Measurements from ENCODE around the gene KRT76. TPM values are rescaled to one million over a fixed set of nuclear protein-coding genes. Genes with fewer than 3 reads are reported as not detected.

The KRT76 gene
- total and polyA plus RNA-seq, 2 experiments from 2014 or later: not detected

DNA sequence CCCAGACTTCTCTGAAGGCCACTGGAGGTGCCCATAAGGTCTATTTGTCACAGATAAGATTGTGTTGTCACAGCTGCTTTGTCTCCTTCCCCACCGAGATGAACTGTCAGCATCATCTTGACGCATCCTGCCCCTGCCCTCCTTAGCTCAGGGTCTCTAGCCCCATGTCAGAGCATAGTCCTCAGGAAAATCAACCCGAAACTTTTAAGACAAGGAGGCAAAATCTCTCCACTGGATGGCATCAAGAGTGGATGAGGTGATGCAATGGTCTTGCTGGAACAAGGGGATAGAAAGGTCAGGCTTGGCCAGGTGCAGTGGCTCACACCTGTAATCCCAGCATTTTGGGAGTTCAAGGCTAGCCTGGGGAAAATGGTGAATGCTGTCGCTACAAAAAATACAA is 48.8 kb upstream of the KRT76 start:
- TF ChIP-seq STAT1 (IDR thresholded peaks at IDR 0.05; ENCODE audit: unreplicated experiment) (no peak), NANOG (IDR thresholded peaks at IDR 0.05; ENCODE audit: borderline replicate concordance) (no peak), JUNB (IDR thresholded peaks at IDR 0.05; ENCODE audit: unreplicated experiment) (no peak), EZH2 (IDR thresholded peaks at IDR 0.05; ENCODE audit: low read depth, unreplicated experiment) (no peak), EZH2phosphoT487 (IDR thresholded peaks at IDR 0.05; ENCODE audit: unreplicated experiment) (no peak), ZNF114 (CRISPR knock-in tag; IDR thresholded peaks at IDR 0.05) (no peak), ZNF331 (CRISPR knock-in tag; IDR thresholded peaks at IDR 0.05; ENCODE audit: low read depth) (no peak)
- TF ChIP-seq, protein P1, sequence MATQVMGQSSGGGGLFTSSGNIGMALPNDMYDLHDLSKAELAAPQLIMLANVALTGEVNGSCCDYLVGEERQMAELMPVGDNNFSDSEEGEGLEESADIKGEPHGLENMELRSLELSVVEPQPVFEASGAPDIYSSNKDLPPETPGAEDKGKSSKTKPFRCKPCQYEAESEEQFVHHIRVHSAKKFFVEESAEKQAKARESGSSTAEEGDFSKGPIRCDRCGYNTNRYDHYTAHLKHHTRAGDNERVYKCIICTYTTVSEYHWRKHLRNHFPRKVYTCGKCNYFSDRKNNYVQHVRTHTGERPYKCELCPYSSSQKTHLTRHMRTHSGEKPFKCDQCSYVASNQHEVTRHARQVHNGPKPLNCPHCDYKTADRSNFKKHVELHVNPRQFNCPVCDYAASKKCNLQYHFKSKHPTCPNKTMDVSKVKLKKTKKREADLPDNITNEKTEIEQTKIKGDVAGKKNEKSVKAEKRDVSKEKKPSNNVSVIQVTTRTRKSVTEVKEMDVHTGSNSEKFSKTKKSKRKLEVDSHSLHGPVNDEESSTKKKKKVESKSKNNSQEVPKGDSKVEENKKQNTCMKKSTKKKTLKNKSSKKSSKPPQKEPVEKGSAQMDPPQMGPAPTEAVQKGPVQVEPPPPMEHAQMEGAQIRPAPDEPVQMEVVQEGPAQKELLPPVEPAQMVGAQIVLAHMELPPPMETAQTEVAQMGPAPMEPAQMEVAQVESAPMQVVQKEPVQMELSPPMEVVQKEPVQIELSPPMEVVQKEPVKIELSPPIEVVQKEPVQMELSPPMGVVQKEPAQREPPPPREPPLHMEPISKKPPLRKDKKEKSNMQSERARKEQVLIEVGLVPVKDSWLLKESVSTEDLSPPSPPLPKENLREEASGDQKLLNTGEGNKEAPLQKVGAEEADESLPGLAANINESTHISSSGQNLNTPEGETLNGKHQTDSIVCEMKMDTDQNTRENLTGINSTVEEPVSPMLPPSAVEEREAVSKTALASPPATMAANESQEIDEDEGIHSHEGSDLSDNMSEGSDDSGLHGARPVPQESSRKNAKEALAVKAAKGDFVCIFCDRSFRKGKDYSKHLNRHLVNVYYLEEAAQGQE (IDR thresholded peaks at IDR 0.05; ENCODE audit: unreplicated experiment): no peak
- TF ChIP-seq, protein P2, sequence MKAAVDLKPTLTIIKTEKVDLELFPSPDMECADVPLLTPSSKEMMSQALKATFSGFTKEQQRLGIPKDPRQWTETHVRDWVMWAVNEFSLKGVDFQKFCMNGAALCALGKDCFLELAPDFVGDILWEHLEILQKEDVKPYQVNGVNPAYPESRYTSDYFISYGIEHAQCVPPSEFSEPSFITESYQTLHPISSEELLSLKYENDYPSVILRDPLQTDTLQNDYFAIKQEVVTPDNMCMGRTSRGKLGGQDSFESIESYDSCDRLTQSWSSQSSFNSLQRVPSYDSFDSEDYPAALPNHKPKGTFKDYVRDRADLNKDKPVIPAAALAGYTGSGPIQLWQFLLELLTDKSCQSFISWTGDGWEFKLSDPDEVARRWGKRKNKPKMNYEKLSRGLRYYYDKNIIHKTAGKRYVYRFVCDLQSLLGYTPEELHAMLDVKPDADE (IDR thresholded peaks at IDR 0.05): no peak
- DNase-seq (ENCODE audit: low spot score) (no peak), ATAC-seq (no peak)
- no peaks in the 10 kb centered on the region for H3K36me3 Mint-ChIP-seq (ENCODE audit: low read depth)
- H3K27me3 ChIP-seq (ENCODE audit: insufficient read depth): no peaks in the 10 kb centered on the region
- H3K79me2 ChIP-seq (replicated peaks; ENCODE audit: insufficient read depth): no peaks in the 10 kb centered on the region
- H3K4me3 ChIP-seq: no peak overlapping the region
- no peak overlapping the region for H3K4me3 Mint-ChIP-seq
- H3K4me2 ChIP-seq: no peak overlapping the region
- no peak overlapping the region for H3K27ac Mint-ChIP-seq
- H4K20me1 ChIP-seq (replicated peaks; ENCODE audit: insufficient read depth): no peaks in the 10 kb centered on the region
- H3K27ac ChIP-seq (ENCODE audit: low read depth): no peak overlapping the region
- H3K27me3 Mint-ChIP-seq (ENCODE audit: insufficient read depth, low read depth, poor library complexity): no peaks in the 10 kb centered on the region
- H3F3A ChIP-seq (replicated peaks; ENCODE audit: low read depth): no peaks in the 10 kb centered on the region
- H3K4me1 ChIP-seq (ENCODE audit: insufficient read depth): no peaks in the 10 kb centered on the region
- H3K36me3 ChIP-seq (ENCODE audit: insufficient read depth): no peaks in the 10 kb centered on the region
- peaks cover 13% of the 10 kb centered on the region; the same call in 1 of the 2 replicates for H3K9me2 ChIP-seq (ENCODE audit: insufficient read depth)
- no peak overlapping the region for H2AFZ ChIP-seq
- no peaks in the 10 kb centered on the region; the same call in 1 of the 3 replicates for H3K4me1 Mint-ChIP-seq
- no peaks in the 10 kb centered on the region; the same call in 1 of the 3 replicates for H3K9me3 Mint-ChIP-seq

GRCh38 chr12:52824741-52825410 is 47.7 kb upstream of the KRT76 start:
- no peaks in the 10 kb centered on the region for H4K20me1 ChIP-seq (replicated peaks; ENCODE audit: insufficient read depth)
- Mint-ChIP-seq H3K27ac (no peak overlapping the region), H3K36me3 (ENCODE audit: low read depth) (no peaks in the 10 kb centered on the region), H3K27me3 (ENCODE audit: insufficient read depth, low read depth, poor library complexity) (no peaks in the 10 kb centered on the region), H3K4me3 (no peak overlapping the region), H3K4me1 (no peaks in the 10 kb centered on the region; the same call in 2 of the 3 replicates), H3K9me3 (no peaks in the 10 kb centered on the region; the same call in 1 of the 3 replicates)
- no peak overlapping the region for H3K4me3 ChIP-seq
- peaks cover 13% of the 10 kb centered on the region; the same call in 1 of the 2 replicates for H3K9me2 ChIP-seq (ENCODE audit: insufficient read depth)
- H3K27ac ChIP-seq (ENCODE audit: low read depth): no peak overlapping the region
- H2AFZ ChIP-seq: no peak overlapping the region
- no peaks in the 10 kb centered on the region for H3K36me3 ChIP-seq (ENCODE audit: insufficient read depth)
- DNase-seq (ENCODE audit: low spot score) (no peak), ATAC-seq (no peak)
- H3F3A ChIP-seq (replicated peaks; ENCODE audit: low read depth): no peaks in the 10 kb centered on the region
- no peaks in the 10 kb centered on the region for H3K79me2 ChIP-seq (replicated peaks; ENCODE audit: insufficient read depth)
- no peaks in the 10 kb centered on the region for H3K27me3 ChIP-seq (ENCODE audit: insufficient read depth)
- H3K4me1 ChIP-seq (ENCODE audit: insufficient read depth): no peaks in the 10 kb centered on the region
- no peak overlapping the region for H3K4me2 ChIP-seq
- TF ChIP-seq, protein P3, sequence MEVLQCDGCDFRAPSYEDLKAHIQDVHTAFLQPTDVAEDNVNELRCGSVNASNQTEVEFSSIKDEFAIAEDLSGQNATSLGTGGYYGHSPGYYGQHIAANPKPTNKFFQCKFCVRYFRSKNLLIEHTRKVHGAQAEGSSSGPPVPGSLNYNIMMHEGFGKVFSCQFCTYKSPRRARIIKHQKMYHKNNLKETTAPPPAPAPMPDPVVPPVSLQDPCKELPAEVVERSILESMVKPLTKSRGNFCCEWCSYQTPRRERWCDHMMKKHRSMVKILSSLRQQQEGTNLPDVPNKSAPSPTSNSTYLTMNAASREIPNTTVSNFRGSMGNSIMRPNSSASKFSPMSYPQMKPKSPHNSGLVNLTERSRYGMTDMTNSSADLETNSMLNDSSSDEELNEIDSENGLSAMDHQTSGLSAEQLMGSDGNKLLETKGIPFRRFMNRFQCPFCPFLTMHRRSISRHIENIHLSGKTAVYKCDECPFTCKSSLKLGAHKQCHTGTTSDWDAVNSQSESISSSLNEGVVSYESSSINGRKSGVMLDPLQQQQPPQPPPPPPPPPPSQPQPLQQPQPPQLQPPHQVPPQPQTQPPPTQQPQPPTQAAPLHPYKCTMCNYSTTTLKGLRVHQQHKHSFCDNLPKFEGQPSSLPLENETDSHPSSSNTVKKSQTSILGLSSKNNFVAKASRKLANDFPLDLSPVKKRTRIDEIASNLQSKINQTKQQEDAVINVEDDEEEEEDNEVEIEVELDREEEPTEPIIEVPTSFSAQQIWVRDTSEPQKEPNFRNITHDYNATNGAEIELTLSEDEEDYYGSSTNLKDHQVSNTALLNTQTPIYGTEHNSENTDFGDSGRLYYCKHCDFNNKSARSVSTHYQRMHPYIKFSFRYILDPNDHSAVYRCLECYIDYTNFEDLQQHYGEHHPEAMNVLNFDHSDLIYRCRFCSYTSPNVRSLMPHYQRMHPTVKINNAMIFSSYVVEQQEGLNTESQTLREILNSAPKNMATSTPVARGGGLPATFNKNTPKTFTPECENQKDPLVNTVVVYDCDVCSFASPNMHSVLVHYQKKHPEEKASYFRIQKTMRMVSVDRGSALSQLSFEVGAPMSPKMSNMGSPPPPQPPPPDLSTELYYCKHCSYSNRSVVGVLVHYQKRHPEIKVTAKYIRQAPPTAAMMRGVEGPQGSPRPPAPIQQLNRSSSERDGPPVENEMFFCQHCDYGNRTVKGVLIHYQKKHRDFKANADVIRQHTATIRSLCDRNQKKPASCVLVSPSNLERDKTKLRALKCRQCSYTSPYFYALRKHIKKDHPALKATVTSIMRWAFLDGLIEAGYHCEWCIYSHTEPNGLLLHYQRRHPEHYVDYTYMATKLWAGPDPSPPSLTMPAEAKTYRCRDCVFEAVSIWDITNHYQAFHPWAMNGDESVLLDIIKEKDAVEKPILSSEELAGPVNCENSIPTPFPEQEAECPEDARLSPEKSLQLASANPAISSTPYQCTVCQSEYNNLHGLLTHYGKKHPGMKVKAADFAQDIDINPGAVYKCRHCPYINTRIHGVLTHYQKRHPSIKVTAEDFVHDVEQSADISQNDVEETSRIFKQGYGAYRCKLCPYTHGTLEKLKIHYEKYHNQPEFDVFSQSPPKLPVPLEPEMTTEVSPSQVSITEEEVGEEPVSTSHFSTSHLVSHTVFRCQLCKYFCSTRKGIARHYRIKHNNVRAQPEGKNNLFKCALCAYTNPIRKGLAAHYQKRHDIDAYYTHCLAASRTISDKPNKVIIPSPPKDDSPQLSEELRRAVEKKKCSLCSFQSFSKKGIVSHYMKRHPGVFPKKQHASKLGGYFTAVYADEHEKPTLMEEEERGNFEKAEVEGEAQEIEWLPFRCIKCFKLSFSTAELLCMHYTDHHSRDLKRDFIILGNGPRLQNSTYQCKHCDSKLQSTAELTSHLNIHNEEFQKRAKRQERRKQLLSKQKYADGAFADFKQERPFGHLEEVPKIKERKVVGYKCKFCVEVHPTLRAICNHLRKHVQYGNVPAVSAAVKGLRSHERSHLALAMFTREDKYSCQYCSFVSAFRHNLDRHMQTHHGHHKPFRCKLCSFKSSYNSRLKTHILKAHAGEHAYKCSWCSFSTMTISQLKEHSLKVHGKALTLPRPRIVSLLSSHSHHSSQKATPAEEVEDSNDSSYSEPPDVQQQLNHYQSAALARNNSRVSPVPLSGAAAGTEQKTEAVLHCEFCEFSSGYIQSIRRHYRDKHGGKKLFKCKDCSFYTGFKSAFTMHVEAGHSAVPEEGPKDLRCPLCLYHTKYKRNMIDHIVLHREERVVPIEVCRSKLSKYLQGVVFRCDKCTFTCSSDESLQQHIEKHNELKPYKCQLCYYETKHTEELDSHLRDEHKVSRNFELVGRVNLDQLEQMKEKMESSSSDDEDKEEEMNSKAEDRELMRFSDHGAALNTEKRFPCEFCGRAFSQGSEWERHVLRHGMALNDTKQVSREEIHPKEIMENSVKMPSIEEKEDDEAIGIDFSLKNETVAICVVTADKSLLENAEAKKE (CRISPR knock-in tag; IDR thresholded peaks at IDR 0.05): no peak
- TF ChIP-seq POLR2AphosphoS5 (IDR thresholded peaks at IDR 0.05; ENCODE audit: low read depth): no peak

Measured in GM23338 (cell line).